Smooth muscle cell (in vitro differentiated cells): Measurements from ENCODE around the gene TBC1D8B. TPM values are rescaled to one million over a fixed set of nuclear protein-coding genes. Genes with fewer than 3 reads are reported as not detected.

Experiments
- DNase-seq: peaks from one replicate; lab custom pipeline; 2025; ENCODE audit not compliant: unreplicated experiment; lab: John Stamatoyannopoulos, UW
- H2AFZ ChIP-seq: fragments of 200-600 bp; sonication (generic); 2 replicates; pipeline ENCODE4 v1.6.0; 2016; ENCODE audit warnings: antibody characterized with exemption, low read depth, mild to moderate bottlenecking
- H3F3A ChIP-seq: fragments of 200-600 bp; sonication (generic); 2 replicates; pipeline ENCODE4 v1.6.0; 2017; ENCODE audit warnings: antibody characterized with exemption, low read depth
- H3K27ac ChIP-seq: fragments of 200-600 bp; sonication (generic); 2 replicates; pipeline ENCODE4 v1.5.1; 2016; ENCODE audit warnings: low read depth, mild to moderate bottlenecking
- H3K27me3 ChIP-seq: fragments of 200-600 bp; sonication (generic); 2 replicates; pipeline ENCODE4 v1.6.1; 2016; ENCODE audit warnings: low read depth, mild to moderate bottlenecking
- H3K36me3 ChIP-seq: fragments of 200-600 bp; sonication (generic); 2 replicates; pipeline ENCODE4 v1.5.1; 2016; ENCODE audit warnings: low read depth
- H3K4me1 ChIP-seq: fragments of 200-600 bp; sonication (generic); 2 replicates; pipeline ENCODE4 v1.5.1; 2016; ENCODE audit warnings: low read depth
- H3K4me2 ChIP-seq: fragments of 200-600 bp; sonication (generic); 2 replicates; pipeline ENCODE4 v1.6.0; 2016; ENCODE audit warnings: mild to moderate bottlenecking
- H3K4me3 ChIP-seq: fragments of 200-600 bp; sonication (generic); 2 replicates; pipeline ENCODE4 v1.5.1; 2016; ENCODE audit warnings: mild to moderate bottlenecking
- H3K79me2 ChIP-seq: fragments of 200-600 bp; sonication (generic); 2 replicates; pipeline ENCODE4 v1.6.0; 2016; ENCODE audit warnings: low read depth, mild to moderate bottlenecking
- H3K9ac ChIP-seq: fragments of 200-600 bp; sonication (generic); 2 replicates; pipeline ENCODE4 v1.6.0; 2016; ENCODE audit warnings: low read depth
- H3K9me3 ChIP-seq: fragments of 200-600 bp; sonication (generic); replicated peaks from 2 replicates; pipeline ENCODE4 v1.5.1; 2016; ENCODE audit warnings: low read depth
- H4K20me1 ChIP-seq: fragments of 200-600 bp; sonication (generic); 2 replicates; pipeline ENCODE4 v1.6.0; 2016; ENCODE audit warnings: low read depth
- CTCF ChIP-seq: fragments of 200-600 bp; sonication (generic); IDR thresholded peaks from 2 replicates; pipeline ENCODE4 v1.5.1; 2017; ENCODE audit warnings: borderline replicate concordance, mild to moderate bottlenecking, antibody characterized with exemption; ENCODE audit not compliant: insufficient read depth, poor library complexity, severe bottlenecking
- WGBS: methylation state at CpG from one replicate; pipeline ENCODE4 v1.1.7; 2016; ENCODE audit warnings: low lambda C conversion rate; 5-methylcytosine and 5-hydroxymethylcytosine counted together
- polyA plus RNA-seq: library from polyadenylated mRNA; unstranded; fragments of >200 nt; fragmentation: Nextera tagmentation; extraction: Ambion mirVana; gene quantifications from 2 replicates; pipeline ENCODE4 v1.2.1, GENCODE V29; 2016
- total RNA-seq: library from RNA; depleted of rRNA; stranded (reverse); fragments of >200 nt; gene quantifications from 2 replicates; pipeline ENCODE4 v1.2.3, GENCODE V29; 2014

Gene TBC1D8B
- total and polyA plus RNA-seq, 2 experiments from 2014 or later = 9.2 to 21.8 TPM

- Histone ChIP-seq H3F3A (no peaks in the 10 kb centered on the region), H3K9ac (no peak overlapping the region), H3K79me2 (no peaks in the 10 kb centered on the region), H3K27me3 (no peaks in the 10 kb centered on the region), H3K4me3 (no peak overlapping the region), H3K4me1 (no peaks in the 10 kb centered on the region), H3K36me3 (no peaks in the 10 kb centered on the region), H2AFZ (no peak overlapping the region), H3K27ac (no peak overlapping the region), H3K9me3 (no peaks in the 10 kb centered on the region), H3K4me2 (no peak overlapping the region), H4K20me1 (no peaks in the 10 kb centered on the region)
- 59% methylated on average over 6 of the region's 6 CpGs for WGBS
- TF ChIP-seq CTCF = no peak
- no peak for DNase-seq
Measured at GRCh38 chrX:106897259-106897658, 94.8 kb downstream of the TBC1D8B start.

GRCh38 chrX:106898462-106898861, 96.0 kb downstream of the TBC1D8B start:
- Histone ChIP-seq H2AFZ (no peak overlapping the region), H3K27ac (no peak overlapping the region), H3K36me3 (no peaks in the 10 kb centered on the region), H3K9me3 (no peaks in the 10 kb centered on the region), H3K79me2 (no peaks in the 10 kb centered on the region), H4K20me1 (no peaks in the 10 kb centered on the region), H3K4me1 (no peaks in the 10 kb centered on the region), H3F3A (no peaks in the 10 kb centered on the region), H3K27me3 (no peaks in the 10 kb centered on the region), H3K4me3 (no peak overlapping the region), H3K9ac (no peak overlapping the region), H3K4me2 (no peak overlapping the region)
- WGBS = 47% methylated on average over 1 of the region's 1 CpG
- TF ChIP-seq CTCF = peak; percentile 33
- no peak for DNase-seq

GRCh38 chrX:106899276-106899675, 96.8 kb downstream of the TBC1D8B start:
- WGBS = 43% methylated on average over 2 of the region's 2 CpGs
- no peaks in the 10 kb centered on the region for H3K36me3 ChIP-seq

More at GRCh38 chrX:106899276-106899675, 96.8 kb downstream of the TBC1D8B start:
- H3K79me2 ChIP-seq = no peaks in the 10 kb centered on the region
- no peaks in the 10 kb centered on the region for H4K20me1 ChIP-seq
- TF ChIP-seq CTCF = no peak
- H3F3A ChIP-seq = no peaks in the 10 kb centered on the region
- H3K9me3 ChIP-seq = no peaks in the 10 kb centered on the region
- no peak for DNase-seq
- H3K4me1 ChIP-seq = no peaks in the 10 kb centered on the region
- H3K9ac ChIP-seq = no peak overlapping the region
- H3K27me3 ChIP-seq = no peaks in the 10 kb centered on the region
- H3K27ac ChIP-seq = no peak overlapping the region
- no peak overlapping the region for H3K4me2 ChIP-seq
- no peak overlapping the region for H2AFZ ChIP-seq
- no peak overlapping the region for H3K4me3 ChIP-seq
